Liver (tissue), 9 donors: ENCODE measurements around the gene ELOB. TPM values are rescaled to one million over a fixed set of nuclear protein-coding genes. Genes with fewer than 3 reads are reported as not detected.

Source experiments
- DNase-seq: peaks from one replicate; pipeline ENCODE4 v3.0.0-alpha.2; 2017; ENCODE audit warnings: low spot score
- H3K27ac ChIP-seq, 2 donors: one replicate each; pipeline ENCODE4 v1.7.0; 2013; ENCODE audit warnings: inconsistent platforms in 2 of 2, low read length in 2 of 2, control low read depth in 1 of 2, low read depth in 1 of 2, mild to moderate bottlenecking in 1 of 2
- H3K27me3 ChIP-seq, 4 donors: one replicate each; pipeline versions ENCODE4 v1.6.1 to v1.7.0; 2013; ENCODE audit warnings: low read length in 3 of 4, inconsistent platforms in 1 of 4, mild to moderate bottlenecking in 1 of 4, moderate library complexity in 1 of 4; ENCODE audit not compliant: control insufficient read depth in 4 of 4, insufficient read depth in 4 of 4
- H3K36me3 ChIP-seq, 4 donors: one replicate each; pipeline versions ENCODE4 v1.6.1 to v1.7.0; 2013; ENCODE audit warnings: low read length in 3 of 4, mild to moderate bottlenecking in 3 of 4, low read depth in 1 of 4, moderate library complexity in 1 of 4; ENCODE audit not compliant: control insufficient read depth in 4 of 4, insufficient read depth in 3 of 4
- H3K4me1 ChIP-seq, 4 donors: one replicate each; pipeline versions ENCODE4 v1.6.1 to v1.7.0; 2013; ENCODE audit warnings: low read length in 3 of 4, mild to moderate bottlenecking in 3 of 4, moderate library complexity in 1 of 4; ENCODE audit not compliant: control insufficient read depth in 4 of 4, insufficient read depth in 4 of 4
- H3K4me3 ChIP-seq, 3 donors: one replicate each; pipeline versions ENCODE4 v1.6.1 to v1.7.0; 2013; ENCODE audit warnings: low read length in 3 of 3, control low read depth in 1 of 3, low read depth in 1 of 3, mild to moderate bottlenecking in 1 of 3
- H3K9ac ChIP-seq, 2 donors: one replicate each; pipeline ENCODE4 v1.7.0; 2013; ENCODE audit warnings: low read length in 2 of 2, mild to moderate bottlenecking in 2 of 2, moderate library complexity in 2 of 2, control low read depth in 1 of 2, low read depth in 1 of 2
- H3K9me3 ChIP-seq, 4 donors: one replicate each; pipeline versions ENCODE4 v1.6.1 to v1.7.0; 2013; ENCODE audit warnings: low read length in 3 of 4; ENCODE audit not compliant: control insufficient read depth in 4 of 4
- ATF3 ChIP-seq: IDR thresholded peaks from 2 replicates; pipeline ENCODE4 v1.6.1; 2016; ENCODE audit warnings: antibody characterized with exemption
- CTCF ChIP-seq: fragments of 150-350 bp; IDR thresholded peaks from 2 replicates; pipeline ENCODE4 v1.5.1; 2017; ENCODE audit warnings: improper control_type of control experiment, low read depth, low read length; ENCODE audit not compliant: missing input control
- EGR1 ChIP-seq, 2 donors: IDR thresholded peaks; 2 replicates each; pipeline ENCODE4 v1.6.1; 2016 to 2018; ENCODE audit warnings: antibody characterized with exemption in 2 of 2, low read depth in 2 of 2
- FOXA1 ChIP-seq: IDR thresholded peaks from 2 replicates; pipeline ENCODE4 v1.6.1; 2016; ENCODE audit warnings: antibody characterized with exemption
- FOXA2 ChIP-seq: IDR thresholded peaks from 2 replicates; pipeline ENCODE4 v1.6.1; 2016; ENCODE audit warnings: antibody characterized with exemption
- GABPA ChIP-seq, 2 donors: IDR thresholded peaks in 1 of 2; conservative IDR thresholded peaks in 1 of 2; 2 replicates each; pipeline ENCODE4 v1.6.1; 2016; ENCODE audit warnings: antibody characterized with exemption in 2 of 2, mild to moderate bottlenecking in 1 of 2, moderate library complexity in 1 of 2
- HNF4A ChIP-seq, 2 donors: conservative IDR thresholded peaks; 2 replicates each; pipeline ENCODE4 v1.6.1; 2016; ENCODE audit warnings: antibody characterized with exemption in 2 of 2, mild to moderate bottlenecking in 2 of 2
- JUND ChIP-seq, 2 donors: IDR thresholded peaks; 2 replicates each; pipeline ENCODE4 v1.6.1; 2016; ENCODE audit warnings: antibody characterized with exemption in 2 of 2
- MAX ChIP-seq: IDR thresholded peaks from 2 replicates; pipeline ENCODE4 v1.6.1; 2016; ENCODE audit warnings: antibody characterized with exemption
- NR2F2 ChIP-seq: IDR thresholded peaks from 2 replicates; pipeline ENCODE4 v1.6.1; 2016; ENCODE audit warnings: antibody characterized with exemption
- RAD21 ChIP-seq, 2 donors: IDR thresholded peaks; 2 replicates each; pipeline ENCODE4 v1.6.1; 2016; ENCODE audit warnings: antibody characterized with exemption in 2 of 2, mild to moderate bottlenecking in 2 of 2
- REST ChIP-seq: IDR thresholded peaks from 2 replicates; pipeline ENCODE4 v1.6.1; 2016; ENCODE audit warnings: antibody characterized with exemption, mild to moderate bottlenecking
- RXRA ChIP-seq, 2 donors: IDR thresholded peaks; 2 replicates each; pipeline ENCODE4 v1.6.1; 2017 to 2018; ENCODE audit warnings: antibody characterized with exemption in 2 of 2, mild to moderate bottlenecking in 1 of 2
- SP1 ChIP-seq: IDR thresholded peaks from 2 replicates; pipeline ENCODE4 v1.6.1; 2018; ENCODE audit warnings: antibody characterized with exemption, mild to moderate bottlenecking
- TAF1 ChIP-seq: conservative IDR thresholded peaks from 2 replicates; pipeline ENCODE4 v1.6.1; 2016; ENCODE audit warnings: antibody characterized with exemption, mild to moderate bottlenecking
- YY1 ChIP-seq: IDR thresholded peaks from 2 replicates; pipeline ENCODE4 v1.6.1; 2016; ENCODE audit warnings: antibody characterized with exemption, mild to moderate bottlenecking
- ZBTB33 ChIP-seq: IDR thresholded peaks from 2 replicates; pipeline ENCODE4 v1.6.1; 2016; ENCODE audit warnings: antibody characterized with exemption
- WGBS: extraction: QIAGEN DNeasy Blood & Tissue Kit; methylation state at CpG from one replicate; pipeline ENCODE4 v1.1.7; 2013; 5-methylcytosine and 5-hydroxymethylcytosine counted together
- polyA plus RNA-seq, 2 donors: library from polyadenylated mRNA; stranded (reverse) in 1 of 2; unstranded in 1 of 2; fragments of 200-250 nt in 1 of 2; fragments of >200 nt in 1 of 2; fragmentation: Nextera tagmentation in 1 of 2; extraction: Ambion mirVana in 1 of 2; gene quantifications; one replicate each; pipeline versions ENCODE4 v1.2.1 to v1.2.3, GENCODE V29; 2013 to 2015
- total RNA-seq, 2 donors: library from RNA; depleted of rRNA; stranded (reverse); fragments of >200 nt; gene quantifications; one replicate each; pipeline ENCODE4 v1.2.3, GENCODE V29; 2014
- donor health status: healthy.
- donor health status: healthy.
- donor health status: healthy.
- donor health status: healthy.
- donor health status: healthy.

The ELOB gene
- total and polyA plus RNA-seq, 4 donors, result 114 to 395 (median 313) TPM

GRCh38 chr16:2752850-2753732 lies 24.0 kb downstream of the ELOB start:
- Histone ChIP-seq H3K27ac (peak overlapping the region; percentile 94 to 98), H3K9ac (peak overlapping the region; percentile 89 to 92), H3K4me3 (peak overlapping the region; percentile 83 to 88 (median 88)), H3K9me3 (no peaks in the 10 kb centered on the region), H3K4me1 (peaks cover 14 to 44% (median 25%) of the 10 kb centered on the region in 4 donors), H3K27me3 (no peaks in the 10 kb centered on the region), H3K36me3 (peaks cover 8 to 15% (median 13%) of the 10 kb centered on the region in 4 donors)
- TF ChIP-seq REST (peak; percentile 13), SP1 (no peak)
- under 1% methylated on average over 78 of the region's 82 CpGs for WGBS
- DNase-seq, result peak; percentile 91

- peak within 1 kb of the TSS; percentile 88 to 96 (median 88) for H3K4me3 ChIP-seq
- H3K9ac ChIP-seq, result peak within 1 kb of the TSS; percentile 89 to 92
- H3K27me3 ChIP-seq, result no peaks in the 10 kb centered on the region
- TF ChIP-seq NR2F2 (no peak), YY1 (peak; percentile 100), FOXA1 (peak; percentile 19), FOXA2 (no peak), JUND (IDR thresholded peaks at IDR 0.05) (no peak), RAD21 (IDR thresholded peaks at IDR 0.05) (no peak), ATF3 (no peak), TAF1 (no peak), ZBTB33 (peak; percentile 86), MAX (peak; percentile 93), RXRA (IDR thresholded peaks at IDR 0.05) (no peak), REST (peak; percentile 63), SP1 (peak; percentile 46), GABPA (IDR thresholded peaks at IDR 0.05 in 1 of 2, conservative IDR thresholded peaks at IDR 0.05 in 1 of 2) (peak in 1 of 2 donors; percentile 76), CTCF (no peak), EGR1 (IDR thresholded peaks at IDR 0.05; ENCODE audit: low read depth in 2 of 2) (peak in 1 of 2 donors; percentile 15), HNF4A (conservative IDR thresholded peaks at IDR 0.05) (no peak)
- peak; percentile 97 for DNase-seq
- peaks cover 2 to 8% (median 5%) of the 10 kb centered on the region in 4 donors for H3K36me3 ChIP-seq
- WGBS, result 1% methylated on average over 99 of the region's 99 CpGs
- no peaks in the 10 kb centered on the region for H3K9me3 ChIP-seq
- peak within 1 kb of the TSS; percentile 94 to 98 for H3K27ac ChIP-seq
- H3K4me1 ChIP-seq, result peaks cover 14 to 44% (median 25%) of the 10 kb centered on the region in 4 donors
Observed at GRCh38 chr16:2752035-2752849, 24.8 kb downstream of the ELOB start, which contains the start of gene SRRM2. TSS of gene SRRM2 (plus strand) at chr16:2752638. CDS start at chr16:2756365, 3,727 bp downstream.
